Measurements from ENCODE around the gene ZNF304. TPM values are rescaled to one million over a fixed set of nuclear protein-coding genes. Genes with fewer than 3 reads are reported as not detected.

Gene ZNF304
- total and polyA plus RNA-seq, 2 of the 13 experiments (the other 11 are each of a cell fraction or from before 2014, with no cell fraction given): 3.4 to 8.0 TPM

DNA sequence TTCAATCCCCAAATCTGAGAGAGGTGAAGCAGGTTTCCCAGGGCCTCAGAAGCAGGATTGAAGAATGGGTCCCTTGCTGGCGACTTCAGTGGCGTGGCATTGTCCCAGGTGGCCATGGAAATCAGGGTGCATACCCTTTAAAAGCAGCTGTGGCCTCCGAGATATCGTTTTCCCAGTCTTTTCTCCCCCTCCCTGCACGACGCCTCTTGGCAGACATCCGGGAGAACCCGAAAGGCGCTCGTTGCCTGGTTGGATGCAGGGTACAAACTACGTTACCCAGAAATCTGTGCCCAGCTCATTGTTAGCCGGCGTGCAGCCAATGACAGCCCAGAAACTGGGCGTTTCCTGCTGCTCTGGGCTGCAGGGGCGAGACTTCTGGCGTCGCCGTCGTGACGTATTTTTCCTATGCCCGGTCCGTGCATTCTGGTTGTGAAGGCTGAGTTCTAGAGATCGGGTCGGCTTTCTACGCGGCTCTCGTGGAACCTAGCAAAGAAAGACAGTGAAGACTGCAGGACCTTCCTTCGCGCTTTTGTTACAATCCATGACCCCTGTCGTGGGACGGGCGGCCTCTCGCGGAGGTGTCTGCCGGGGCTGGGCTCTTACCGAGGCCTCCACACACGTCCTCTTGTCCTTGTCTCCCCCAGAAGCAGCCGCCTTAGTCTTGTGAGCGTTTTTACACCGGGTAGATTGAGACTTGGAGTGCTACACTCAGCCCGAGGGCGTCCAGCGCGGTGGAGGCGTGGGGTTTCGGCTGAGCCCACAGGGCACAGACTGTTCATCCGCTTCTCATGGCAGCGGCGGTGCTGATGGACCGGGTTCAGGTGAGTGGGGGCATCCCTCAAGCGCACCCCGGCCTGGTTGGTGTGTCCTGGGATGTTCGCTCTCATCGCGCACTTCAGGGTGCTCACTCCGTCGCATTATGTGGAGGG lies at the start of gene ZNF304 (continued):
- TF ChIP-seq LRRFIP1 (CRISPR knock-in tag; conservative IDR thresholded peaks at IDR 0.05) (no peak), ATM (IDR thresholded peaks at IDR 0.05; ENCODE audit: borderline replicate concordance) (no peak), BCLAF1 (IDR thresholded peaks at IDR 0.05) (no peak), ZMYM4 (CRISPR knock-in tag; IDR thresholded peaks at IDR 0.05) (0 out of 2 replicates have a peak, but pooled peaks have one; percentile 30), RFX3 (CRISPR knock-in tag; IDR thresholded peaks at IDR 0.05) (no peak), CENPBD1 (CRISPR knock-in tag; IDR thresholded peaks at IDR 0.05; ENCODE audit: borderline replicate concordance, low read depth) (no peak), STAG1 (CRISPR knock-in tag; IDR thresholded peaks at IDR 0.05) (no peak), ZNF207 (IDR thresholded peaks at IDR 0.05; ENCODE audit: borderline replicate concordance) (no peak), FOXP1 (IDR thresholded peaks at IDR 0.05) (no peak), FOXP1 (CRISPR knock-in tag; IDR thresholded peaks at IDR 0.05) (no peak)
- TF ChIP-seq, protein P1, sequence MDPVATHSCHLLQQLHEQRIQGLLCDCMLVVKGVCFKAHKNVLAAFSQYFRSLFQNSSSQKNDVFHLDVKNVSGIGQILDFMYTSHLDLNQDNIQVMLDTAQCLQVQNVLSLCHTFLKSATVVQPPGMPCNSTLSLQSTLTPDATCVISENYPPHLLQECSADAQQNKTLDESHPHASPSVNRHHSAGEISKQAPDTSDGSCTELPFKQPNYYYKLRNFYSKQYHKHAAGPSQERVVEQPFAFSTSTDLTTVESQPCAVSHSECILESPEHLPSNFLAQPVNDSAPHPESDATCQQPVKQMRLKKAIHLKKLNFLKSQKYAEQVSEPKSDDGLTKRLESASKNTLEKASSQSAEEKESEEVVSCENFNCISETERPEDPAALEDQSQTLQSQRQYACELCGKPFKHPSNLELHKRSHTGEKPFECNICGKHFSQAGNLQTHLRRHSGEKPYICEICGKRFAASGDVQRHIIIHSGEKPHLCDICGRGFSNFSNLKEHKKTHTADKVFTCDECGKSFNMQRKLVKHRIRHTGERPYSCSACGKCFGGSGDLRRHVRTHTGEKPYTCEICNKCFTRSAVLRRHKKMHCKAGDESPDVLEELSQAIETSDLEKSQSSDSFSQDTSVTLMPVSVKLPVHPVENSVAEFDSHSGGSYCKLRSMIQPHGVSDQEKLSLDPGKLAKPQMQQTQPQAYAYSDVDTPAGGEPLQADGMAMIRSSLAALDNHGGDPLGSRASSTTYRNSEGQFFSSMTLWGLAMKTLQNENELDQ (CRISPR knock-in tag; IDR thresholded peaks at IDR 0.05; ENCODE audit: borderline replicate concordance): no peak
- TF ChIP-seq, protein P2, sequence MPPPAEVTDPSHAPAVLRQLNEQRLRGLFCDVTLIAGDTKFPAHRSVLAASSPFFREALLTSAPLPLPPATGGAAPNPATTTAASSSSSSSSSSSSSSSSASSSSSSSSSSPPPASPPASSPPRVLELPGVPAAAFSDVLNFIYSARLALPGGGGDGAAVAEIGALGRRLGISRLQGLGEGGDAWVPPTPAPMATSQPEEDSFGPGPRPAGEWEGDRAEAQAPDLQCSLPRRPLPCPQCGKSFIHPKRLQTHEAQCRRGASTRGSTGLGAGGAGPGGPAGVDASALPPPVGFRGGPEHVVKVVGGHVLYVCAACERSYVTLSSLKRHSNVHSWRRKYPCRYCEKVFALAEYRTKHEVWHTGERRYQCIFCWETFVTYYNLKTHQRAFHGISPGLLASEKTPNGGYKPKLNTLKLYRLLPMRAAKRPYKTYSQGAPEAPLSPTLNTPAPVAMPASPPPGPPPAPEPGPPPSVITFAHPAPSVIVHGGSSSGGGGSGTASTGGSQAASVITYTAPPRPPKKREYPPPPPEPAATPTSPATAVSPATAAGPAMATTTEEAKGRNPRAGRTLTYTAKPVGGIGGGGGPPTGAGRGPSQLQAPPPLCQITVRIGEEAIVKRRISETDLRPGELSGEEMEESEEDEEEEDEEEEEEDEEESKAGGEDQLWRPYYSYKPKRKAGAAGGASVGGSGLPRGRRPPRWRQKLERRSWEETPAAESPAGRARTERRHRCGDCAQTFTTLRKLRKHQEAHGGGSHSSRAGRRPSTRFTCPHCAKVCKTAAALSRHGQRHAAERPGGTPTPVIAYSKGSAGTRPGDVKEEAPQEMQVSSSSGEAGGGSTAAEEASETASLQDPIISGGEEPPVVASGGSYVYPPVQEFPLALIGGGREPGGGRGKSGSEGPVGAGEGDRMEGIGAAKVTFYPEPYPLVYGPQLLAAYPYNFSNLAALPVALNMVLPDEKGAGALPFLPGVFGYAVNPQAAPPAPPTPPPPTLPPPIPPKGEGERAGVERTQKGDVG (CRISPR knock-in tag; IDR thresholded peaks at IDR 0.05; ENCODE audit: borderline replicate concordance): no peak
- TF ChIP-seq, protein P3, sequence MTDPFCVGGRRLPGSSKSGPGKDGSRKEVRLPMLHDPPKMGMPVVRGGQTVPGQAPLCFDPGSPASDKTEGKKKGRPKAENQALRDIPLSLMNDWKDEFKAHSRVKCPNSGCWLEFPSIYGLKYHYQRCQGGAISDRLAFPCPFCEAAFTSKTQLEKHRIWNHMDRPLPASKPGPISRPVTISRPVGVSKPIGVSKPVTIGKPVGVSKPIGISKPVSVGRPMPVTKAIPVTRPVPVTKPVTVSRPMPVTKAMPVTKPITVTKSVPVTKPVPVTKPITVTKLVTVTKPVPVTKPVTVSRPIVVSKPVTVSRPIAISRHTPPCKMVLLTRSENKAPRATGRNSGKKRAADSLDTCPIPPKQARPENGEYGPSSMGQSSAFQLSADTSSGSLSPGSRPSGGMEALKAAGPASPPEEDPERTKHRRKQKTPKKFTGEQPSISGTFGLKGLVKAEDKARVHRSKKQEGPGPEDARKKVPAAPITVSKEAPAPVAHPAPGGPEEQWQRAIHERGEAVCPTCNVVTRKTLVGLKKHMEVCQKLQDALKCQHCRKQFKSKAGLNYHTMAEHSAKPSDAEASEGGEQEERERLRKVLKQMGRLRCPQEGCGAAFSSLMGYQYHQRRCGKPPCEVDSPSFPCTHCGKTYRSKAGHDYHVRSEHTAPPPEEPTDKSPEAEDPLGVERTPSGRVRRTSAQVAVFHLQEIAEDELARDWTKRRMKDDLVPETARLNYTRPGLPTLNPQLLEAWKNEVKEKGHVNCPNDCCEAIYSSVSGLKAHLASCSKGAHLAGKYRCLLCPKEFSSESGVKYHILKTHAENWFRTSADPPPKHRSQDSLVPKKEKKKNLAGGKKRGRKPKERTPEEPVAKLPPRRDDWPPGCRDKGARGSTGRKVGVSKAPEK (CRISPR knock-in tag; IDR thresholded peaks at IDR 0.05; ENCODE audit: borderline replicate concordance): no peak

All from HepG2 (cell line).